SK-N-MC (cell line): ENCODE data around the gene ALOX5.
"Not testable (repeated sequence)": the region's sequence is repeated elsewhere in the genome, so short reads cannot be mapped to it uniquely, and the experiment has no call there.

ENCODE experiments used
- DNase-seq: peaks from one replicate; pipeline ENCODE4 v3.0.0-alpha.2; 2011; ENCODE audit warnings: low read depth, low spot score
- H3K27ac ChIP-seq: fragments of 200-600 bp; sonication (generic); 2 replicates; pipeline ENCODE4 v1.5.1; 2016; ENCODE audit warnings: mixed run types
- H3K36me3 ChIP-seq: fragments of 200-600 bp; sonication (generic); 2 replicates; pipeline ENCODE4 v1.6.1; 2017; ENCODE audit warnings: antibody characterized with exemption, low read length, mixed read lengths; ENCODE audit not compliant: insufficient read depth
- H3K4me3 ChIP-seq: fragments of 200-600 bp; sonication (generic); 2 replicates; pipeline ENCODE4 v1.5.1; 2016
- H3K9ac ChIP-seq: fragments of 200-600 bp; sonication (generic); 2 replicates; pipeline ENCODE4 v1.8.0; 2017; ENCODE audit warnings: mixed run types, mixed read lengths; ENCODE audit not compliant: insufficient read length
- H3K9me3 ChIP-seq: fragments of 200-600 bp; sonication (generic); 2 replicates; pipeline ENCODE4 v1.6.1; 2017; ENCODE audit warnings: low read depth, mild to moderate bottlenecking, antibody characterized with exemption, low read length, moderate library complexity, mixed read lengths
- EZH2 ChIP-seq: fragments of 200-600 bp; sonication (generic); IDR thresholded peaks from one replicate; pipeline ENCODE4 v1.6.1; 2017; ENCODE audit warnings: antibody characterized with exemption
- FOXP2 ChIP-seq: optimal IDR thresholded peaks from 2 replicates; pipeline ENCODE3; 2011; ENCODE audit warnings: mild to moderate bottlenecking, moderate library complexity; ENCODE audit not compliant: insufficient read depth; ENCODE audit errors: extremely low read length, control extremely low read depth
- POLR2AphosphoS5 ChIP-seq: IDR thresholded peaks from 2 replicates; pipeline ENCODE4 v1.6.1; 2012; ENCODE audit warnings: mild to moderate bottlenecking, low read depth, low read length, borderline replicate concordance

The ALOX5 gene

GRCh38 chr10:45409782-45410181, 35.8 kb downstream of the ALOX5 start:
- no peaks in the 10 kb centered on the region for H3K36me3 ChIP-seq
- TF ChIP-seq FOXP2, result no peak
- TF ChIP-seq POLR2AphosphoS5, result no peak
- no peak overlapping the region for H3K9ac ChIP-seq
- no peak overlapping the region for H3K4me3 ChIP-seq
- no peaks in the 10 kb centered on the region for H3K9me3 ChIP-seq
- no peak overlapping the region for H3K27ac ChIP-seq
- no peak for DNase-seq

GRCh38 chr10:45410489-45410806, 36.4 kb downstream of the ALOX5 start:
- Histone ChIP-seq H3K27ac (no peak overlapping the region), H3K9ac (no peak overlapping the region), H3K36me3 (no peaks in the 10 kb centered on the region), H3K9me3 (no peaks in the 10 kb centered on the region), H3K4me3 (no peak overlapping the region)
- no peak for DNase-seq
- TF ChIP-seq POLR2AphosphoS5 (no peak), EZH2 (no peak), FOXP2 (no peak)

GRCh38 chr10:45410807-45411606, 37.0 kb downstream of the ALOX5 start:
- Histone ChIP-seq H3K4me3 (no peak overlapping the region), H3K9me3 (no peaks in the 10 kb centered on the region), H3K9ac (no peak overlapping the region), H3K27ac (no peak overlapping the region), H3K36me3 (no peaks in the 10 kb centered on the region)
- TF ChIP-seq EZH2 (no peak), POLR2AphosphoS5 (no peak), FOXP2 (no peak)
- no peak for DNase-seq

GRCh38 chr10:45411607-45411940, 37.6 kb downstream of the ALOX5 start:
- H3K27ac ChIP-seq, result no peak overlapping the region
- no peak overlapping the region for H3K9ac ChIP-seq
- H3K36me3 ChIP-seq, result no peaks in the 10 kb centered on the region
- no peak for TF ChIP-seq FOXP2
- no peak for TF ChIP-seq EZH2
- TF ChIP-seq POLR2AphosphoS5, result no peak
- H3K4me3 ChIP-seq, result no peak overlapping the region
- DNase-seq, result no peak
- no peaks in the 10 kb centered on the region for H3K9me3 ChIP-seq

- H3K4me3 ChIP-seq, H3K27ac ChIP-seq, H3K9ac ChIP-seq, DNase-seq, H3K36me3 ChIP-seq, H3K9me3 ChIP-seq: not testable (repeated sequence)
Measured at GRCh38 chr10:45415062-45415461, 41.0 kb downstream of the ALOX5 start.

- Histone ChIP-seq H3K36me3 (no peaks in the 10 kb centered on the region), H3K9me3 (no peaks in the 10 kb centered on the region), H3K9ac (no peak overlapping the region), H3K27ac (no peak overlapping the region), H3K4me3 (no peak overlapping the region)
- no peak for TF ChIP-seq POLR2AphosphoS5
- no peak for TF ChIP-seq FOXP2
- TF ChIP-seq EZH2, result no peak
- DNase-seq, result no peak
Measured at GRCh38 chr10:45416603-45417002, 42.6 kb downstream of the ALOX5 start.

- TF ChIP-seq POLR2AphosphoS5, result no peak
- no peak for TF ChIP-seq FOXP2
- TF ChIP-seq EZH2, result no peak
- H3K4me3 ChIP-seq, result no peak overlapping the region
Measured at GRCh38 chr10:45417746-45418145, 43.7 kb downstream of the ALOX5 start.

GRCh38 chr10:45418417-45418848, 44.4 kb downstream of the ALOX5 start:
- Histone ChIP-seq H3K9me3 (no peaks in the 10 kb centered on the region), H3K36me3 (no peaks in the 10 kb centered on the region), H3K27ac (no peak overlapping the region), H3K4me3 (no peak overlapping the region), H3K9ac (no peak overlapping the region)
- no peak for TF ChIP-seq EZH2
- no peak for DNase-seq

More at GRCh38 chr10:45417746-45418145, 43.7 kb downstream of the ALOX5 start:
- Histone ChIP-seq H3K27ac (no peak overlapping the region), H3K36me3 (no peaks in the 10 kb centered on the region), H3K9me3 (no peaks in the 10 kb centered on the region), H3K9ac (no peak overlapping the region)
- no peak for DNase-seq

GRCh38 chr10:45418849-45419675, 45.0 kb downstream of the ALOX5 start:
- no peak for DNase-seq
- Histone ChIP-seq H3K4me3 (no peak overlapping the region), H3K9me3 (no peaks in the 10 kb centered on the region), H3K36me3 (no peaks in the 10 kb centered on the region), H3K9ac (no peak overlapping the region), H3K27ac (no peak overlapping the region)
- TF ChIP-seq POLR2AphosphoS5 (no peak), EZH2 (no peak), FOXP2 (no peak)

GRCh38 chr10:45419676-45420025, 45.6 kb downstream of the ALOX5 start:
- TF ChIP-seq POLR2AphosphoS5 (no peak), FOXP2 (no peak), EZH2 (no peak)
- no peaks in the 10 kb centered on the region for H3K36me3 ChIP-seq
- H3K27ac ChIP-seq, result no peak overlapping the region
- no peak overlapping the region for H3K9ac ChIP-seq
- H3K4me3 ChIP-seq, result no peak overlapping the region
- H3K9me3 ChIP-seq, result no peaks in the 10 kb centered on the region
- DNase-seq, result no peak
